Tibial nerve (tissue), 4 donors: Measurements from ENCODE around the gene ECHDC3. TPM values are rescaled to one million over a fixed set of nuclear protein-coding genes. Genes with fewer than 3 reads are reported as not detected.

Experiments
- DNase-seq, 2 donors: peaks; one replicate each; pipeline ENCODE4 v3.0.0-alpha.2; 2019; ENCODE audit warnings: low spot score in 2 of 2
- H3K27ac ChIP-seq, 4 donors: fragments of 200-600 bp; sonication (generic) in 3 of 4; one replicate each; pipeline ENCODE4 v1.5.1; 2017 to 2019; ENCODE audit warnings: mild to moderate bottlenecking in 1 of 4
- H3K27me3 ChIP-seq, 2 donors: fragments of 200-600 bp; sonication (generic) in 1 of 2; one replicate each; pipeline versions ENCODE4 v1.5.1 to v1.6.0; 2017 to 2019
- H3K36me3 ChIP-seq, 3 donors: fragments of 200-600 bp; sonication (generic); one replicate each; pipeline ENCODE4 v1.5.1; 2018 to 2019
- H3K4me1 ChIP-seq, 4 donors: fragments of 200-600 bp; sonication (generic) in 3 of 4; one replicate each; pipeline ENCODE4 v1.5.1; 2017 to 2019
- H3K4me3 ChIP-seq, 4 donors: fragments of 200-600 bp; sonication (generic) in 3 of 4; one replicate each; pipeline ENCODE4 v1.5.1; 2017 to 2019; ENCODE audit warnings: mild to moderate bottlenecking in 1 of 4, moderate library complexity in 1 of 4
- H3K9me3 ChIP-seq, 4 donors: fragments of 200-600 bp; sonication (generic) in 3 of 4; one replicate each; pipeline ENCODE4 v1.5.1; 2017 to 2019
- CTCF ChIP-seq, 5 experiments: fragments of 200-600 bp in 3 of 5; fragments of 450-650 bp in 2 of 5; sonication (generic) in 3 of 5; IDR thresholded peaks; one replicate each; pipeline ENCODE4 v1.5.1; 2016 to 2019; ENCODE audit warnings: antibody characterized with exemption in 5 of 5, mild to moderate bottlenecking in 3 of 5, moderate library complexity in 2 of 5
- EP300 ChIP-seq, 2 donors: sonication (generic); formaldehyde crosslinking; IDR thresholded peaks; one replicate each; pipeline ENCODE4 v1.6.1; 2017; ENCODE audit warnings: antibody characterized with exemption in 2 of 2, mild to moderate bottlenecking in 1 of 2
- POLR2A ChIP-seq, 2 donors: fragments of 450-650 bp; IDR thresholded peaks; one replicate each; pipeline ENCODE4 v1.6.1; 2017; ENCODE audit warnings: antibody characterized with exemption in 2 of 2, mild to moderate bottlenecking in 2 of 2, moderate library complexity in 2 of 2
- WGBS, 2 donors: methylation state at CpG; one replicate each; pipeline ENCODE4 v1.1.5; 2018; 5-methylcytosine and 5-hydroxymethylcytosine counted together
- total RNA-seq, 4 donors: library from RNA; depleted of rRNA; stranded (reverse); fragments of >200 nt; gene quantifications; one replicate each; pipeline ENCODE4 v1.1.0, GENCODE V29; 2016

Gene ECHDC3
- total RNA-seq, 4 donors from 2014 or later, result 48.6 to 91.3 (median 66.9) TPM

- WGBS, 2 donors, result 80 to 92% methylated on average over 11 to 12 of the region's 12 CpGs
- Histone ChIP-seq H3K36me3 (no peaks in the 10 kb centered on the region), H3K27ac (no peak overlapping the region), H3K27me3 (no peaks in the 10 kb centered on the region), H3K4me1 (peaks cover 0 to 14% (median 0%) of the 10 kb centered on the region in 4 donors), H3K4me3 (no peak overlapping the region), H3K9me3 (no peaks in the 10 kb centered on the region)
- TF ChIP-seq POLR2A (IDR thresholded peaks at IDR 0.05) (no peak), CTCF (IDR thresholded peaks at IDR 0.05) (no peak), EP300 (IDR thresholded peaks at IDR 0.05) (no peak)
- no peak for DNase-seq
These were observed 51.7 kb downstream of the ECHDC3 start for GRCh38 chr10:11793762-11794479.

GRCh38 chr10:11794566-11794965 lies 52.4 kb downstream of the ECHDC3 start:
- no peak overlapping the region for H3K27ac ChIP-seq
- H3K27me3 ChIP-seq, result no peaks in the 10 kb centered on the region
- H3K4me3 ChIP-seq, result no peak overlapping the region
- no peaks in the 10 kb centered on the region for H3K9me3 ChIP-seq
- 90 to 91% methylated on average over 5 of the region's 5 CpGs for WGBS, 2 donors
- peaks cover 0 to 8% (median 0%) of the 10 kb centered on the region in 4 donors for H3K4me1 ChIP-seq
- TF ChIP-seq POLR2A (IDR thresholded peaks at IDR 0.05) (no peak), CTCF (IDR thresholded peaks at IDR 0.05) (no peak), EP300 (IDR thresholded peaks at IDR 0.05) (no peak)
- H3K36me3 ChIP-seq, result no peaks in the 10 kb centered on the region
- no peak for DNase-seq

- Histone ChIP-seq H3K9me3 (no peaks in the 10 kb centered on the region), H3K36me3 (no peaks in the 10 kb centered on the region), H3K27ac (no peak overlapping the region), H3K4me3 (no peak overlapping the region), H3K4me1 (peaks cover 0 to 5% (median 0%) of the 10 kb centered on the region in 4 donors), H3K27me3 (no peaks in the 10 kb centered on the region)
- TF ChIP-seq EP300 (IDR thresholded peaks at IDR 0.05), result no peak
- no peak for DNase-seq
- WGBS, 2 donors, result 87 to 94% methylated on average over 25 of the region's 25 CpGs
These were observed 53.1 kb downstream of the ECHDC3 start for GRCh38 chr10:11795101-11795920.

GRCh38 chr10:11796474-11796873 lies 54.3 kb downstream of the ECHDC3 start:
- no peaks in the 10 kb centered on the region for H3K36me3 ChIP-seq
- H3K9me3 ChIP-seq, result no peaks in the 10 kb centered on the region
- no peaks in the 10 kb centered on the region for H3K27me3 ChIP-seq
- H3K27ac ChIP-seq, result no peak overlapping the region
- TF ChIP-seq EP300 (IDR thresholded peaks at IDR 0.05) (no peak), POLR2A (IDR thresholded peaks at IDR 0.05) (no peak), CTCF (IDR thresholded peaks at IDR 0.05) (no peak)
- WGBS, 2 donors, result 20 to 25% methylated on average over 2 of the region's 2 CpGs
- H3K4me3 ChIP-seq, result no peak overlapping the region
- no peak for DNase-seq
- peaks cover 0 to 5% (median 0%) of the 10 kb centered on the region in 4 donors for H3K4me1 ChIP-seq

GRCh38 chr10:11797281-11797680 lies 55.1 kb downstream of the ECHDC3 start:
- Histone ChIP-seq H3K36me3 (no peaks in the 10 kb centered on the region), H3K27me3 (no peaks in the 10 kb centered on the region), H3K4me3 (no peak overlapping the region), H3K4me1 (peaks cover 0 to 5% (median 0%) of the 10 kb centered on the region in 4 donors), H3K27ac (no peak overlapping the region), H3K9me3 (no peaks in the 10 kb centered on the region)
- DNase-seq, result no peak
- WGBS, 2 donors, result 85 to 89% methylated on average over 10 of the region's 10 CpGs
- TF ChIP-seq EP300 (IDR thresholded peaks at IDR 0.05) (no peak), POLR2A (IDR thresholded peaks at IDR 0.05) (no peak), CTCF (IDR thresholded peaks at IDR 0.05) (no peak)
